GM12891 (cell line): Measurements from ENCODE around the gene LRRC4.

Experiments used
- POLR2A ChIP-seq: IDR thresholded peaks from 2 replicates; pipeline ENCODE4 v1.6.1; 2011; ENCODE audit warnings: low read depth, low read length, control low read depth
- POLR2AphosphoS5 ChIP-seq: IDR thresholded peaks from 2 replicates; pipeline ENCODE4 v1.6.1; 2011; ENCODE audit warnings: low read depth, low read length, control low read depth

DNA sequence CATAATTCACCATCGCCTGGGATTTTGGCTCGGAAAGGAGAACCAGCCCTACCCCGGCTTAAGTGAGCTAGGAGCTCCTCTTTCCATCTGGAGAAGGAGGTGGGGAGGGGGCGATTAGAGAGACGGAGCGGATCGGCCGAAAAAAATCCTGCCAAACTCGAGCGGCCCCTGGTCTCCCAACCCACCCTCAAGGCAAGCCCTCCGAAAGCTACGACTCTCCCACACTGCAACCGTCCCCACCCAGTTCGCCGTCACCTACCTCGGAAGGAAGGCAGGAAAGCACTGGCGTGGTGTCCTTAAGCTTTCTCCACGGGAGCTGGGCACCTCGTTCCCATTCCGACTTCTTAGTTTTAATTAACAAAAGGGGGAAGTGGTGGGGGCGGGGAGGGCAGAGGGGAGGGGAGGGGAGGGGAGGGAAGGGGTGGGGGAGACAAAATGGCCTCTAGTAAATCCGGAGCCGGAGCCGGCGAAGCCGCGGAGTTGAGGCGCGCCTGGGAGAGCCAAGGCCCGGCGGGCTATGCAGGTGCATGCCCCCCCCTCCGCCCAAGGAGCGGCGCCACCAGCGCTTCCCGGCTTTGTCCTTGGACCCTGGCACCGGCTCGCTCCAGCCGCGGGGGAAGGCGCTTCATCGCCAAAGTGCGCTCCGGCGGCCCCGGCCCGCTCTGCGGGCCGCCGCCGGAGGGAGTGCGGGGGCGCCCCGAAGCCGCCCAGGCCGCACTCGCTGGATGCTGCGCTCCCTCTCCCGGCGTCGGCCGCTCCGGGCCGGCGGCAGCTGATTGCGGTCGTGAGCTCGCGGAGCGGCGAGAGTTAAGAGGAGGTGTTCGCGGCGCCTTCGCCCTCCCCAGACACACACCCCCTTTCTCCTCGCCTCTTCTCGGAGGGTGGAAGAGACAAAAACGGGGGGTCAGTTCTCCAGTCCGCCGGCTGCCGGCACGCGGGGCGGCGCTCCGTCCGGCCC is at the start of gene LRRC4:
- TF ChIP-seq POLR2A (no peak), POLR2AphosphoS5 (no peak)
